ENCODE results near the gene DISP3. TPM values are rescaled to one million over a fixed set of nuclear protein-coding genes. Genes with fewer than 3 reads are reported as not detected.

DISP3 gene
- total and polyA plus RNA-seq, 2 of the 13 experiments (the other 11 are each of a cell fraction or from before 2014, with no cell fraction given) = 0.08 to 0.13 TPM

DNA sequence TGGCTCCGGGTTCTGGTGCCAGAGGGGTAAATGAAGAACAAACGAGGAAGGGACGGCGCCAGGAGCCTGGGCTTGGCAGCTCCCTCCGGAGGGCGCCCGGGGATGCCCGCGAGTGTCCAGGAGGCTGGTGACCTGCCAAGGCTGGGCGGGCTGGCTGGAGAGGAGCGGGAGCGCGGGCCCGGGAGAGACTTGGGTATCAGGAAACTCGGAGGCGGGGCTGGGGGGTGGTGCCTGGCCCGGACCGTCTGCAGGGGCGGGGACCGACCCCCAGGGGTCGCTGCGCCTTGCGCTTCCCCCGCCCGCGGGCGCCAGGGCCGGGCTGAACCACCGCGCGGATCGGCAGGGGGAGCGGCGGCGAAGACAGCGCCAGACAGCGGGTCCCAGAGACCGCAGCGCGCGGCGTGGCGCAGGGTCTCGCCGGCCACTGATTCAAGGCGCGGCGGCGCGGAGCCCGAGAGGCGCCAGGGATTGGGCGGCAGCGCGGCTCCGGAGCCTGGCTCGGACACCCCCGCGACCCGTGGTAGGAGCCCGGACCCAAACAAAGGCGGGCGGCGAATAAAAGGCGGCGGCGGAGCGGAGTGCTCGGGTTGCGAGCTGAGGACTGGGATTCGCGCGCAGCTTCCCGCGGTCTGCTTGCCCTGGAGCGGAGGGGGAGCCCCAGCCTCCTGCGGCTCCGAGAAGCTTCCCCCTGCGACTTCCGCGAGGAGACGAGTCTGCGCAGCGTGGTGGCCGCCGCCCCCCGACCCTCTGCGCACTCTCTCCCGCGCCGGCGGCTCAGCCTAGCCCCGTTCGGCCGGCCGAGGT lies at the start of gene DISP3 (continued):
- TF ChIP-seq GMEB2 (CRISPR knock-in tag; IDR thresholded peaks at IDR 0.05; ENCODE audit: low read depth) = no peak
- no peak for TF ChIP-seq MED8 (CRISPR knock-in tag; IDR thresholded peaks at IDR 0.05; ENCODE audit: insufficient replicate concordance)
- TF ChIP-seq ZNF296 (CRISPR knock-in tag; conservative IDR thresholded peaks at IDR 0.05) = no peak
- no peak for TF ChIP-seq MED13 (CRISPR knock-in tag; IDR thresholded peaks at IDR 0.05)
- TF ChIP-seq ESRRA (CRISPR knock-in tag; IDR thresholded peaks at IDR 0.05; ENCODE audit: low read depth) = 0 out of 2 replicates have a peak, but pooled peaks have one; percentile 34
- TF ChIP-seq DR1 (CRISPR knock-in tag; IDR thresholded peaks at IDR 0.05) = peak; percentile 65; the same call in 1 of the 2 replicates
- peak; percentile 61; the same call in 1 of the 2 replicates for TF ChIP-seq TAF1 (CRISPR knock-in tag; IDR thresholded peaks at IDR 0.05)
- TF ChIP-seq AFF4 (CRISPR knock-in tag; IDR thresholded peaks at IDR 0.05) = no peak
- no peak for TF ChIP-seq ATM (IDR thresholded peaks at IDR 0.05; ENCODE audit: borderline replicate concordance)
- TF ChIP-seq ZNF747 (CRISPR knock-in tag; IDR thresholded peaks at IDR 0.05; ENCODE audit: borderline replicate concordance) = no peak
- TF ChIP-seq, protein P1, sequence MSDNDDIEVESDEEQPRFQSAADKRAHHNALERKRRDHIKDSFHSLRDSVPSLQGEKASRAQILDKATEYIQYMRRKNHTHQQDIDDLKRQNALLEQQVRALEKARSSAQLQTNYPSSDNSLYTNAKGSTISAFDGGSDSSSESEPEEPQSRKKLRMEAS (IDR thresholded peaks at IDR 0.05) = peak; percentile 66
- TF ChIP-seq MXD1 (CRISPR knock-in tag; IDR thresholded peaks at IDR 0.05) = no peak; the same call in 1 of the 2 replicates
- no peak for TF ChIP-seq WIZ (CRISPR knock-in tag; IDR thresholded peaks at IDR 0.05)
- TF ChIP-seq DNMT3B (CRISPR knock-in tag; conservative IDR thresholded peaks at IDR 0.05) = no peak
- TF ChIP-seq ZNF501 (CRISPR knock-in tag; IDR thresholded peaks at IDR 0.05) = no peak
- TF ChIP-seq ZNF282 (IDR thresholded peaks at IDR 0.05; ENCODE audit: partially characterized antibody) = no peak
- TF ChIP-seq E2F2 (CRISPR knock-in tag; IDR thresholded peaks at IDR 0.05; ENCODE audit: borderline replicate concordance) = peak; percentile 28; the same call in 1 of the 2 replicates
- TF ChIP-seq MXI1 (IDR thresholded peaks at IDR 0.05; ENCODE audit: borderline replicate concordance, low read depth, low read length) = no peak; the same call in 2 of the 3 replicates
- TF ChIP-seq SP4 (CRISPR knock-in tag; IDR thresholded peaks at IDR 0.05) = no peak
- 0 out of 2 replicates have a peak, but pooled peaks have one; percentile 16 for TF ChIP-seq ARHGAP35 (CRISPR knock-in tag; IDR thresholded peaks at IDR 0.05; ENCODE audit: borderline replicate concordance)
- TF ChIP-seq ZNF383 (CRISPR knock-in tag; IDR thresholded peaks at IDR 0.05; ENCODE audit: borderline replicate concordance) = no peak
- no peak for TF ChIP-seq CHD4 (IDR thresholded peaks at IDR 0.05; ENCODE audit: borderline replicate concordance, low read length)

Data from HepG2 (cell line).